H9 (cell line): ENCODE measurements around the gene KCNN3. TPM values are rescaled to one million over a fixed set of nuclear protein-coding genes. Genes with fewer than 3 reads are reported as not detected.

Experiments
- DNase-seq: peaks from one replicate; pipeline ENCODE4 v3.0.0-alpha.2; 2017
- H2AFZ ChIP-seq: one replicate; pipeline ENCODE4 v1.6.1; 2013; ENCODE audit warnings: mild to moderate bottlenecking, low read length, control low read depth, moderate library complexity
- H2AK5ac ChIP-seq: 2 replicates; pipeline ENCODE4 v1.6.1; 2013; ENCODE audit warnings: low read length, control low read depth, mixed read lengths; ENCODE audit not compliant: insufficient read length
- H2BK120ac ChIP-seq: one replicate; pipeline ENCODE4 v1.6.1; 2013; ENCODE audit warnings: low read depth, mild to moderate bottlenecking, low read length, control low read depth, inconsistent platforms; ENCODE audit not compliant: poor library complexity, severe bottlenecking
- H2BK12ac ChIP-seq: 2 replicates; pipeline ENCODE4 v1.6.1; 2013; ENCODE audit warnings: low read length, control low read depth, mixed read lengths, low read depth; ENCODE audit not compliant: insufficient read length
- H2BK15ac ChIP-seq: 2 replicates; pipeline ENCODE4 v1.6.1; 2013; ENCODE audit warnings: low read depth, low read length, control low read depth
- H2BK20ac ChIP-seq: one replicate; pipeline ENCODE4 v1.6.1; 2013; ENCODE audit warnings: low read depth, mild to moderate bottlenecking, low read length, control low read depth, inconsistent platforms; ENCODE audit not compliant: poor library complexity, severe bottlenecking
- H2BK5ac ChIP-seq: 2 replicates; pipeline ENCODE4 v1.6.1; 2013; ENCODE audit warnings: low read length, control low read depth, mixed read lengths; ENCODE audit not compliant: insufficient read length
- H3K14ac ChIP-seq: 2 replicates; pipeline ENCODE4 v1.6.1; 2013; ENCODE audit warnings: low read length, control low read depth; ENCODE audit not compliant: insufficient read depth
- H3K18ac ChIP-seq: 2 replicates; pipeline ENCODE4 v1.6.1; 2013; ENCODE audit warnings: low read depth, mild to moderate bottlenecking, mixed read lengths, low read length, control low read depth; ENCODE audit not compliant: insufficient read length
- H3K23ac ChIP-seq: 2 replicates; pipeline ENCODE4 v1.6.1; 2013; ENCODE audit warnings: low read length, control low read depth, mixed read lengths, low read depth; ENCODE audit not compliant: insufficient read length
- H3K23me2 ChIP-seq: 2 replicates; pipeline ENCODE4 v1.6.1; 2013; ENCODE audit warnings: low read depth, mild to moderate bottlenecking, mixed read lengths, low read length, control low read depth; ENCODE audit not compliant: insufficient read length, poor library complexity, severe bottlenecking
- H3K27ac ChIP-seq: 2 replicates; pipeline ENCODE4 v1.5.1; 2013; ENCODE audit warnings: low read length, control low read depth, mixed read lengths, low read depth; ENCODE audit not compliant: insufficient read length
- H3K27me3 ChIP-seq: 2 replicates; pipeline ENCODE4 v1.6.1; 2013; ENCODE audit warnings: low read length, control low read depth, inconsistent platforms; ENCODE audit not compliant: insufficient read depth
- H3K4ac ChIP-seq: 2 replicates; pipeline ENCODE4 v1.6.1; 2013; ENCODE audit warnings: low read depth, mild to moderate bottlenecking, control low read depth, inconsistent platforms, low read length, moderate library complexity
- H3K4me1 ChIP-seq: 2 replicates; pipeline ENCODE4 v1.6.1; 2013; ENCODE audit warnings: low read length, control low read depth, inconsistent platforms; ENCODE audit not compliant: insufficient read depth
- H3K4me2 ChIP-seq: 2 replicates; pipeline ENCODE4 v1.6.1; 2013; ENCODE audit warnings: low read length, control low read depth, mixed read lengths; ENCODE audit not compliant: insufficient read length, insufficient read depth
- H3K56ac ChIP-seq: 2 replicates; pipeline ENCODE4 v1.6.1; 2013; ENCODE audit warnings: low read depth, mild to moderate bottlenecking, mixed read lengths, low read length, control low read depth; ENCODE audit not compliant: insufficient read length
- H3K79me1 ChIP-seq: 2 replicates; pipeline ENCODE4 v1.6.1; 2013; ENCODE audit warnings: low read depth, mild to moderate bottlenecking, moderate library complexity, low read length, control low read depth, inconsistent platforms; ENCODE audit not compliant: insufficient read depth, poor library complexity, severe bottlenecking
- H3K79me2 ChIP-seq: 2 replicates; pipeline ENCODE4 v1.6.1; 2013; ENCODE audit warnings: low read length, control low read depth, inconsistent platforms; ENCODE audit not compliant: insufficient read depth
- H3K9ac ChIP-seq: 2 replicates; pipeline ENCODE4 v1.6.1; 2013; ENCODE audit warnings: low read length, control low read depth, mixed read lengths; ENCODE audit not compliant: insufficient read length; ENCODE audit errors: extremely low read depth
- H3K9me3 ChIP-seq: one replicate; pipeline ENCODE4 v1.6.1; 2013; ENCODE audit warnings: low read depth, low read length, inconsistent platforms; ENCODE audit not compliant: control insufficient read depth
- H3T11ph ChIP-seq: one replicate; pipeline ENCODE4 v1.6.1; 2013; ENCODE audit warnings: mild to moderate bottlenecking, low read length, control low read depth, inconsistent platforms
- H4K20me1 ChIP-seq: one replicate; pipeline ENCODE4 v1.6.1; 2013; ENCODE audit not compliant: control insufficient read depth, insufficient read length, insufficient read depth
- H4K5ac ChIP-seq: 2 replicates; pipeline ENCODE4 v1.6.1; 2013; ENCODE audit warnings: low read depth, mild to moderate bottlenecking, mixed read lengths, low read length, control low read depth; ENCODE audit not compliant: insufficient read length
- H4K8ac ChIP-seq: replicated peaks from 2 replicates; pipeline ENCODE4 v1.6.1; 2013; ENCODE audit warnings: low read length, control low read depth, mixed read lengths, low read depth; ENCODE audit not compliant: insufficient read length
- H4K91ac ChIP-seq: 2 replicates; pipeline ENCODE4 v1.6.1; 2013; ENCODE audit warnings: low read depth, mild to moderate bottlenecking, moderate library complexity, mixed read lengths, low read length, control low read depth; ENCODE audit not compliant: insufficient read length
- H3K27ac Mint-ChIP-seq, 3 experiments: 2 replicates in 2 of 3; 3 replicates in 1 of 3; pipeline ENCODE4 v1.8.0; 2020 to 2021; ENCODE audit warnings: mixed read lengths in 3 of 3, mild to moderate bottlenecking in 1 of 3, moderate library complexity in 1 of 3
- H3K27me3 Mint-ChIP-seq: 2 replicates; pipeline ENCODE4 v1.8.0; 2021; ENCODE audit warnings: low read depth, mild to moderate bottlenecking, moderate library complexity, mixed read lengths
- H3K36me3 Mint-ChIP-seq, 3 experiments: 2 replicates in 2 of 3; 3 replicates in 1 of 3; pipeline ENCODE4 v1.8.0; 2020 to 2021; ENCODE audit warnings: low read depth in 3 of 3, mixed read lengths in 3 of 3; ENCODE audit not compliant: insufficient read depth in 1 of 3
- H3K4me1 Mint-ChIP-seq, 2 experiments: 2 replicates each; pipeline ENCODE4 v1.8.0; 2020; ENCODE audit warnings: mixed read lengths in 2 of 2
- H3K4me3 Mint-ChIP-seq, 2 experiments: 2 replicates in 1 of 2; 3 replicates in 1 of 2; pipeline ENCODE4 v1.8.0; 2020 to 2021; ENCODE audit warnings: mild to moderate bottlenecking in 2 of 2, mixed read lengths in 2 of 2, moderate library complexity in 1 of 2
- H3K9me3 Mint-ChIP-seq, 2 experiments: 2 replicates in 1 of 2; 3 replicates in 1 of 2; pipeline ENCODE4 v1.8.0; 2020; ENCODE audit warnings: mild to moderate bottlenecking in 2 of 2, mixed read lengths in 2 of 2, moderate library complexity in 1 of 2
- CTCF ChIP-seq: fragments of 200-600 bp; sonication (generic); conservative IDR thresholded peaks from 3 replicates; pipeline ENCODE4 v1.8.0; 2021; ENCODE audit warnings: antibody characterized with exemption, mild to moderate bottlenecking
- WGBS: extraction: QIAGEN DNeasy Blood & Tissue Kit; methylation state at CpG from one replicate; pipeline ENCODE4 v1.1.7; 2013; ENCODE audit warnings: missing lambda C conversion rate, low lambda C conversion rate, mixed read lengths; ENCODE audit not compliant: insufficient read length; ENCODE audit errors: extremely low coverage; 5-methylcytosine and 5-hydroxymethylcytosine counted together
- total RNA-seq: library from RNA; stranded (reverse); gene quantifications from 2 replicates; pipeline ENCODE4 v1.2.1, GENCODE V29; 2021

The KCNN3 gene
- total RNA-seq, 1 experiment from 2014 or later, result 0.83 TPM

- no peak overlapping the region for H2BK5ac ChIP-seq
- H3K9me3 Mint-ChIP-seq, result no peaks in the 10 kb centered on the region
- no peaks in the 10 kb centered on the region for H3K79me2 ChIP-seq
- H4K20me1 ChIP-seq, result no peaks in the 10 kb centered on the region
- H3K9me3 ChIP-seq, result no peaks in the 10 kb centered on the region
- no peak overlapping the region for H3K9ac ChIP-seq
- no peak overlapping the region for H2BK20ac ChIP-seq
- H3K27me3 Mint-ChIP-seq, result no peaks in the 10 kb centered on the region; the same call in none of the 2 replicates
- H4K8ac ChIP-seq, result no peak overlapping the region
- no peak overlapping the region for H2BK15ac ChIP-seq
- H3K23me2 ChIP-seq, result no peaks in the 10 kb centered on the region
- peaks cover 33% of the 10 kb centered on the region in 2 experiments for H3K4me1 Mint-ChIP-seq
- no peak overlapping the region for H3T11ph ChIP-seq
- no peak overlapping the region for H3K27ac ChIP-seq
- no peak overlapping the region for H3K14ac ChIP-seq
- no peak overlapping the region for H2BK120ac ChIP-seq
- H2BK12ac ChIP-seq, result no peak overlapping the region
- no peak overlapping the region for H3K4me3 Mint-ChIP-seq
- no peak overlapping the region for H3K4me2 ChIP-seq
- H4K5ac ChIP-seq, result no peak overlapping the region
- H3K23ac ChIP-seq, result no peak overlapping the region
- DNase-seq, result no peak
- peaks cover 9% of the 10 kb centered on the region; the same call in 1 of the 2 replicates for H3K4me1 ChIP-seq
- no peak overlapping the region for H4K91ac ChIP-seq
- H2AK5ac ChIP-seq, result no peak overlapping the region
- no peak overlapping the region for H3K18ac ChIP-seq
- no peak overlapping the region for H3K56ac ChIP-seq
- H3K4ac ChIP-seq, result no peak overlapping the region
- no peak overlapping the region for H3K27ac Mint-ChIP-seq
- WGBS, result no CpG with 5 or more reads among the region's 4 CpGs
- H2AFZ ChIP-seq, result no peak overlapping the region
- H3K79me1 ChIP-seq, result no peaks in the 10 kb centered on the region
- no peaks in the 10 kb centered on the region for H3K36me3 Mint-ChIP-seq
- TF ChIP-seq CTCF, result no peak
- H3K27me3 ChIP-seq, result no peaks in the 10 kb centered on the region
Observed at GRCh38 chr1:154733621-154734020, 136.5 kb downstream of the KCNN3 start.
